Stimulated activated CD8-positive, alpha-beta memory T cell treated with anti-CD3 and anti-CD28 coated beads, Interleukin-15, amount 100 ng/mL, for 48 hours (primary cell): ENCODE measurements around the gene TNFRSF9.

Experiments
- DNase-seq, 2 donors: peaks; one replicate each; pipeline ENCODE4 v3.0.0-alpha.2; 2020; ENCODE audit warnings: low read depth in 2 of 2

Gene TNFRSF9

DNA sequence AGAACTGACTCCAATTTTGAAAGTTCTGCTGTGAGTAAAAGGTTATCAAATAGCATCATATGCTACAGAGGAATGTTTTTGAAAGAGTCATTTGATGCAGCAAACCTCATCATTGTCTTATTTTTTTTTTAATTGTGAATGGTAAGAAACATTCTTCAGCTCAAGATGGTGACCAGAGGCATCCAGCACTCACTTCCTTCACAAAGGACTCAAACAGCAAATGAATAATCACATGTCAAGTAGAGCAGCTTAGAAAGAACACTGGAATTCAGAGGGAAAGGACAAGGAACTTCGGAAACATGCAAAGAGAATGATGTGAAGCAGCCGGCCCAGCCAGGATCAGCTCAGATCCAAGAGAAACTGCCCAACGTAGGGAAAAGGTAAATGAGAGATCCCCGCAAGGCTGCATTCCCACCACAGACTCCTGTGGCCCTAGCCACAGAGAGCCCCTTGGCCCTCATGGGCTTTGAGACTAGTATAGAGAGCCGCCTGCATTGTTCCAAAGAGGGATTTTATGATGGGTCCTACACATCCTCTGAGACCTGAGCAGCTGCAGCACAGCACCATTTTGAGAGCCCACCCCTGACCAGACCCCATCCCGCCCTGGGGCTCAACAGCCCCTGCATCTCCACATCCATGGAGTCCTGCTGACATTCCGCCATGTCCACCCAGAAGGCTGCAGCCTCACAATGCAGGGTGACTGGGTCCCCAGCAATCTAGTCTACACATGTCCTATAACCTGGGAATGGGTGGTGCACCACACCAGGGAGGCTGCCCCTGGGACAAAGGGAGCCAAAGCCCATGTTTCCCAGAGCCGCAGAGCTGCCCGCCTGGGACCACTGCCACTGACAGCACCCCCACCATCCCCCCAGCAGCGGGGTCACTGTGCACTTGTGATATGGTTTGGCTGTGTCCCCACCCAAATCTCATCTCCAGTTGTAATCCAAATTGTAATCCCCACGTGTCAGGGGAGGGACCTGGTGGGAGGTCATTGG, 66.5 kb downstream of the TNFRSF9 start:
- no peak for DNase-seq

DNA sequence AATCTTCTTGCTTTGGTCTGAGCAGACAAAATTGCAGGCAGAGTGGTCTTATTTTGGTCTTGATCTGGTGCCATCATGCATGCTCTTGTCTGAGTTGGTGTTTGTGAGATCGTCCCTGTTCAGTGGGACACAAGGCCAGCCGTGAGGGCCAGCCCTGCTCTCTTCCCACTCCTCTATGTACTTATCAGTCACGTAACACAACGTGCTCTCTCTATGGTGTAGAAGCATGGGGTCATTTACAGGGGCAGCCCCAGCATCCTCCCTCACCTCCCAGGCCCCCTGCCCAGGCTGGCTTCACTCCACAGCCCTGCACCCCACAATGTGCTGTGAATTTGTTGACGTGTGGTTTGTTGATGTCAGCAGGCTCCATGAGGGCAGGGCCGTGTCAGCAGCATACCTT, 69.5 kb downstream of the TNFRSF9 start:
- DNase-seq, result no peak

- no peak for DNase-seq
Measured at GRCh38 chr1:7869136-7869920, 71.3 kb downstream of the TNFRSF9 start.

DNA sequence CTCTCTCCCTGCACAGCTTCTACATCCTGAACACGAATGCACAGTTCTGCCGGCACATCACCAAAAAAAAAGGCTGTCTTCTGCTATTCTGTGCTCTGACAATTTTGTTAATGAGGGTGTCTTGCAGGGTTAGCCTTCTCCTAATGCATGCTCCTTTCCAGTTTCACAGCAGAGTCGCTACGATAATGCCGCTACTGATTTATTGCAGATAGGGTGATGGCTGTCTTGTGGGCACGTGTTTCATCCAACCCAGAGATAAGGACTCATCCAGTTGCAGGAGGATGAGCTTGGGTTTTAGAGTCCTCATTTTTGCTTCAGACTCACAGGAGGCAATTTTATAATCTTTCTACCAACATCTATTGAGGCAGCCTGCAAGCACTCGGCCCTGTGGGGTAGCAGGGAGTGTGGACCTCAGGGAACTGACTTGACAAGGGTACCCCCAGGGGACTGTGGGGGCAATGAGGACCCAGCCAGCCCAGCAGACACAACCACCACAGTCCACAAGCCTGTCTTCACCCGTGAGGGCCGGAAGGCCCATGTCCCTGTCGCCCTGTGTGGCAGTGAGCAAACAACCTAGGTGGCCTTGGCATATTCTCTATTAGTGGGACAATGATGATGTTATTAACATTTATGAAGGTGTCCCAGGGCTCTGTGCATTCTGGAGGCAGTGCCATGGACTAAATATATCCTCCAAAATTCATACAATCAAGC, 72.4 kb downstream of the TNFRSF9 start:
- DNase-seq, result no peak

GRCh38 chr1:7865978-7866377, 74.7 kb downstream of the TNFRSF9 start:
- DNase-seq, result no peak
